Panc1 (cell line): ENCODE measurements around the gene EFCC1.

ENCODE experiments used
- POLR2AphosphoS5 ChIP-seq: IDR thresholded peaks from 2 replicates; pipeline ENCODE4 v1.6.1; 2012; ENCODE audit warnings: mild to moderate bottlenecking, low read depth, low read length, moderate library complexity
- TCF7L2 ChIP-seq: IDR thresholded peaks from 2 replicates; pipeline ENCODE4 v1.6.1; 2011; ENCODE audit warnings: mild to moderate bottlenecking, low read depth, low read length, inconsistent platforms
- TF ChIP-seq, protein P1 (sequence below): fragments of 450-650 bp; IDR thresholded peaks from 2 replicates; pipeline ENCODE4 v1.5.1; 2017; ENCODE audit warnings: mild to moderate bottlenecking

DNA sequence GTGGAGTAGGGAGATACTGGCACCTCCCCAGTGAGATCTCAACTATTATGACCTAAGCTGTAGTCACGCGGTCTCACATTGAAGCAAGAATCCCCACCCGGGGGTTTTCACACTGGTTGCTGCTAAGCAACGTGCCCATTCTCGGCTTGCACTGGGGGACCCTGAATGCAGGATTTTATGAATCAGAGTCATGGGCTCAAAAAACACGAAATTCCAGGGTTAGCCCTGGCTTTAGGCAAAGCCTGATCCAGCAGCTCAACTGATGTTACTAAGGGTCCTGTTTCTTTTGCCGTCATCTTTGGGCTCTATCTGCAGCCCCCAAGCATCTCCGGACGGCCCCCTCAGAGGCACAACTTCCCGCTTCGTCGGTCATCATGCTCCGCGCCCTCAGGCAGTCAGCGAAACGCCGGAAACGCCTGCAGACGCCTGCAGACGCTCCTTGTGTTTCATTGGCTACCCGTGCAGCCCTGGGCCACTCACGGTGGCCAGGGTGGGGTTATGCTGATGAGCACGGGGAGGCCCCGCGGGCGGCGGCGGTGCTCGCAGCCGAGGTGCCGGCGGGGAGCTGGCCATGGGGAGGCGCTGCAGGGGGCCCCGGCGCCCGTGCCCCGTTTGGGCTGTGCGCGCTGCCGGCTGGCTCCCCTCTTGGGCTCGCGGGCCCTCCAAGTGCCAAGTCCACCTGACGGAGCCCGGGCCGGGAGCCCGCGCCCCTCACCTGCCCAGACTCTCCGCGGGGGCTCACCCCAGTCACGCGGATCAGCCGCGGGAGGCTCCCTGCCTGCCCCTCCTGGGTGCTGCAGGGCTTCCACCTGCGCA lies 25.8 kb downstream of the EFCC1 start:
- TF ChIP-seq POLR2AphosphoS5, result peak; percentile 56; the same call in 1 of the 2 replicates
- TF ChIP-seq, protein P1, sequence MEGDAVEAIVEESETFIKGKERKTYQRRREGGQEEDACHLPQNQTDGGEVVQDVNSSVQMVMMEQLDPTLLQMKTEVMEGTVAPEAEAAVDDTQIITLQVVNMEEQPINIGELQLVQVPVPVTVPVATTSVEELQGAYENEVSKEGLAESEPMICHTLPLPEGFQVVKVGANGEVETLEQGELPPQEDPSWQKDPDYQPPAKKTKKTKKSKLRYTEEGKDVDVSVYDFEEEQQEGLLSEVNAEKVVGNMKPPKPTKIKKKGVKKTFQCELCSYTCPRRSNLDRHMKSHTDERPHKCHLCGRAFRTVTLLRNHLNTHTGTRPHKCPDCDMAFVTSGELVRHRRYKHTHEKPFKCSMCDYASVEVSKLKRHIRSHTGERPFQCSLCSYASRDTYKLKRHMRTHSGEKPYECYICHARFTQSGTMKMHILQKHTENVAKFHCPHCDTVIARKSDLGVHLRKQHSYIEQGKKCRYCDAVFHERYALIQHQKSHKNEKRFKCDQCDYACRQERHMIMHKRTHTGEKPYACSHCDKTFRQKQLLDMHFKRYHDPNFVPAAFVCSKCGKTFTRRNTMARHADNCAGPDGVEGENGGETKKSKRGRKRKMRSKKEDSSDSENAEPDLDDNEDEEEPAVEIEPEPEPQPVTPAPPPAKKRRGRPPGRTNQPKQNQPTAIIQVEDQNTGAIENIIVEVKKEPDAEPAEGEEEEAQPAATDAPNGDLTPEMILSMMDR, result peak; percentile 96
- TF ChIP-seq TCF7L2, result peak; percentile 41; the same call in 1 of the 2 replicates
